ENCODE measurements around the gene SLC25A33. TPM values are rescaled to one million over a fixed set of nuclear protein-coding genes. Genes with fewer than 3 reads are reported as not detected.

Gene SLC25A33
- total RNA-seq, 1 donor from 2014 or later = 7.7 TPM

DNA sequence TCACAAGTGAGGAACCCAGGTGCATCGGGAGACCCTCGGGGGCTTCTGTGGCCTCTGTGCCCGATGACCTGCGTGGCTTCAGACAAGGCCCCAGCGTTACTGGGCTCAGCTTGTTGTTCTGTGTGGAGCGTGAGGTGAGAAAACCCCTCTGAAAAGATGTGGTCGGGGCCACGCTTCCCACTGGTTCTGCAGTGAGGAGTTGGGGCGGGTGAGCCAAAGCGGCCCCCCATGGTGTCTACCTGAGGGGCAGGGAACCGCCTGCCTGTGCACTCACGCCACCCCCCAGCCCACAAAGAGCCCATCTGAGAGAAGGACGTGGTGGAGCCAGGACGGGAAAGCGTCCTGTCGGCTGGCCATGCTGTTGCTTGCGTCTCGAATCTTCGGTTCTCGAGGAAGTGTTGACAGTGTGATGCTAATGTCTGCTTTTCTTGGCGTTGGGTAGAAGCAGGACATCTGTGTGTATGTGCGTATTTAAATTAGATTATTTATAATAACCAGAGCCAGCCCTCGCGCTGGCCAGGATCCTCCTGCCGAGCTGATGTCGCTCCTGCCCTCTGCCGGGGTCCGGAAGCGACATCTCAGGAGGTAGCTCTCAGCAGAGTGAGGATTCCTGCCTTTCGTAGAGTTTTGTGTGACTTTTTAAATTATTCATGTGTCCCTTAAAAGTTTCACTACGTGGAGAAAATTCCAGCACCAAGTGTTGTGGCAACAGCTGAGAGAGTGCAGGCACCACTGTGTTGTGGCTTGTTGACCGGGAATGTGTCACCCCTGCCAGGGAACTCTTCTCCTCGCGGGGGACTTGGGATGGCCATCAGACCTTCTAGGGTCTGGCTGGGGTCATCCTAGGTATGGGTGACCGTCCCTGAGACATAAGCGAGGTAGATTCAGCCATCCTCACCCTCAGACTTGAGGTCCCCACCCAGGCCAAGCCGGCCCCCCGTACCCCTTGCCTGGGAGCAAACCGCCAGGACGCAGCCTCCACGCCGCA lies 64.8 kb downstream of the SLC25A33 start:
- Mint-ChIP-seq H3K4me1 (ENCODE audit: low read depth) (no peaks in the 10 kb centered on the region), H3K27ac (no peak overlapping the region), H3K36me3 (ENCODE audit: insufficient read depth) (peaks cover 4% of the 10 kb centered on the region), H3K4me3 (ENCODE audit: low read depth) (no peak overlapping the region), H3K27me3 (no peaks in the 10 kb centered on the region), H3K9me3 (ENCODE audit: low read depth) (no peaks in the 10 kb centered on the region)
- TF ChIP-seq, protein P1, sequence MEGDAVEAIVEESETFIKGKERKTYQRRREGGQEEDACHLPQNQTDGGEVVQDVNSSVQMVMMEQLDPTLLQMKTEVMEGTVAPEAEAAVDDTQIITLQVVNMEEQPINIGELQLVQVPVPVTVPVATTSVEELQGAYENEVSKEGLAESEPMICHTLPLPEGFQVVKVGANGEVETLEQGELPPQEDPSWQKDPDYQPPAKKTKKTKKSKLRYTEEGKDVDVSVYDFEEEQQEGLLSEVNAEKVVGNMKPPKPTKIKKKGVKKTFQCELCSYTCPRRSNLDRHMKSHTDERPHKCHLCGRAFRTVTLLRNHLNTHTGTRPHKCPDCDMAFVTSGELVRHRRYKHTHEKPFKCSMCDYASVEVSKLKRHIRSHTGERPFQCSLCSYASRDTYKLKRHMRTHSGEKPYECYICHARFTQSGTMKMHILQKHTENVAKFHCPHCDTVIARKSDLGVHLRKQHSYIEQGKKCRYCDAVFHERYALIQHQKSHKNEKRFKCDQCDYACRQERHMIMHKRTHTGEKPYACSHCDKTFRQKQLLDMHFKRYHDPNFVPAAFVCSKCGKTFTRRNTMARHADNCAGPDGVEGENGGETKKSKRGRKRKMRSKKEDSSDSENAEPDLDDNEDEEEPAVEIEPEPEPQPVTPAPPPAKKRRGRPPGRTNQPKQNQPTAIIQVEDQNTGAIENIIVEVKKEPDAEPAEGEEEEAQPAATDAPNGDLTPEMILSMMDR (IDR thresholded peaks at IDR 0.05; ENCODE audit: unreplicated experiment) = no peak
- no peak for DNase-seq (ENCODE audit: low spot score, unreplicated experiment)

DNA sequence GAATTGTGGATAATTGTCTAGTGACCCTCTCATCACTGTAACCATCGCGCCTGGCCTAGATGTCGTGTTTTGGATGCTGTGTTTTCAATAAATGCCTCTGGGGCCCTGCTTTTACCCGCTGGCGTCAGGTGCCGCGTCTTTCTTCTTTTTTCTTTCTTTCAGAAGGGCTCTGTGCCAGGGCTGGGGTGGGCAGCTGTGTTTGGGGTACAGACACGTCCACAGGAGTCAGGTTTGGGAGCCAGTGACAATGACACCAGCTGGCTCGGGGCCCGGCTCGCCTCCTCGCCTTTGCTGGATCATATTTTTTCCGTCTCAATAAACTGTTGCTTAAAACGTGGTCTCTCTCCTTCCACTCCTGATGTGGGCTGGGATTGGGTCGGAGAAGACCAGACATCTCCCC lies 65.6 kb downstream of the SLC25A33 start:
- Mint-ChIP-seq H3K36me3 (ENCODE audit: insufficient read depth) (peaks cover 4% of the 10 kb centered on the region), H3K4me3 (ENCODE audit: low read depth) (no peak overlapping the region), H3K27me3 (no peaks in the 10 kb centered on the region), H3K9me3 (ENCODE audit: low read depth) (no peaks in the 10 kb centered on the region), H3K4me1 (ENCODE audit: low read depth) (no peaks in the 10 kb centered on the region), H3K27ac (no peak overlapping the region)
- DNase-seq (ENCODE audit: low spot score, unreplicated experiment) = no peak
- TF ChIP-seq, protein P1 (IDR thresholded peaks at IDR 0.05; ENCODE audit: unreplicated experiment) = no peak

DNA sequence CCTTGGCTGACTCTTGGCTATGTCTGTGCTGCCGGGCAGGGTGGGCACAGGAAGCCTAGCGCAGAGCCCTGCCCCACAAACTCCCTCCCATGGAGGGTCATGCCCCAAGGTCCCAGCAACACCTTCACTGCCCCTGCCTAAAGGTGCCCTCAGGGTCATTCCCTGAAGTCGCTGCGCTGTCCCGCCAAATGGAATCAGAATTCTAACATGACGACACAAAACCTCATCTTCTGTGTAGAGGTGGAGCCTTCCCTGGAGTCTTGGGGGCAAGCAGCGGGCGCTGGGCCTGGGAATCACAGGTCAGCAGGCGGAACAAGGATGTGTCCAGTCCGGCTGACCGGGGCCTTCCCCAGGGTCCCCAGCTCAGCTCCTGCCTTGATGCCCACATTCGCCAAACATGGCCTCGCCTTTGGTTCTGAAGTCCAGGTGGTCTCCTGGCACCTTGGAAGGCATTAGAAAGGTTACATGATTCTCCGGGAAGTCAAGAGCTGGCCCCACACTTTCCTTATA lies 66.7 kb downstream of the SLC25A33 start:
- H3K4me3 Mint-ChIP-seq (ENCODE audit: low read depth) = no peak overlapping the region
- peaks cover 6% of the 10 kb centered on the region for H3K36me3 Mint-ChIP-seq (ENCODE audit: insufficient read depth)
- no peaks in the 10 kb centered on the region for H3K4me1 Mint-ChIP-seq (ENCODE audit: low read depth)
- DNase-seq (ENCODE audit: low spot score, unreplicated experiment) = no peak
- no peaks in the 10 kb centered on the region for H3K27me3 Mint-ChIP-seq
- H3K27ac Mint-ChIP-seq = no peak overlapping the region
- H3K9me3 Mint-ChIP-seq (ENCODE audit: low read depth) = no peaks in the 10 kb centered on the region
- TF ChIP-seq, protein P1 (IDR thresholded peaks at IDR 0.05; ENCODE audit: unreplicated experiment) = no peak

DNA sequence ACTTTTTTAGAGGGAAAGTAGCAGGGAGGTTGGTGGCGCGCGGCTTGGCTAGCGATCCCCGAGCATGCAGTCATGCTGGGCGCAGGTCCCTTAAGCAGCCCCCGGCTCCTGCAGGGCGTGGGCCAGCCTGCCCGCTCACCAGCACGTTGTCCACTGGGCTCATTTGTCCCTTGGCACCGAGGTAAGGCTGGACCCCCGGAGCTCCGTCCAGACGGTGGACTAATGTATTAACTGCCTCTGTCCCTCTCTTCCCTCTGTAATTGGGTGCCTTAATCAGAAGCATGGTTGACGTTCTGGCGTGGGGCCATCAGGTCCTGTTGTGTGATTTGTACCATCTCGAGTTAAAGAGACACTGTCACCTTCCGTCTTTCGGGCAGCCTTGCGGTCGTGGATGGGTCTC lies 67.2 kb downstream of the SLC25A33 start:
- H3K9me3 Mint-ChIP-seq (ENCODE audit: low read depth) = no peaks in the 10 kb centered on the region
- no peak overlapping the region for H3K27ac Mint-ChIP-seq
- no peak for DNase-seq (ENCODE audit: low spot score, unreplicated experiment)
- TF ChIP-seq, protein P1 (IDR thresholded peaks at IDR 0.05; ENCODE audit: unreplicated experiment) = no peak
- no peaks in the 10 kb centered on the region for H3K4me1 Mint-ChIP-seq (ENCODE audit: low read depth)
- no peak overlapping the region for H3K4me3 Mint-ChIP-seq (ENCODE audit: low read depth)
- H3K27me3 Mint-ChIP-seq = no peaks in the 10 kb centered on the region
- H3K36me3 Mint-ChIP-seq (ENCODE audit: insufficient read depth) = peaks cover 6% of the 10 kb centered on the region

DNA sequence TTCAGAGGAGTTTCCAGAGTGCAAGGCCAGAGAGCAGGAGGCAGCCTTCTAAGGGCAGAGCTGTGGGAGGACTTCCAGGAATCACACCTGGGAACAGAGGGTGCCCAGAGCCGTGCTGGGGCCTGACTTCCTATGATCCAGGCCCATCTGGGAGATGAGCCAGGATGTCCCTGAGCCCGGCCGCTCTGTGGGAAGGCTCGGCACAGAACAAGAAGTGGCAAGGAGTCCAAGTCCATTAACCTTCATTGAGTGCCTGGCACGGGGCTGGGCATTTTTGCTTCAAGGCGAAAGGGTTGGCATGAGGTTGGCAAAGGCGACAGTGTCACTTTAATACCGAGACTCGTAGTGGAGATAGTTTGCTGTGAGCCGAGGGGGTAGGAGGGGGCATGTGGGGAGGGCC lies 67.7 kb downstream of the SLC25A33 start:
- no peak overlapping the region for H3K27ac Mint-ChIP-seq
- TF ChIP-seq, protein P1 (IDR thresholded peaks at IDR 0.05; ENCODE audit: unreplicated experiment) = no peak
- no peaks in the 10 kb centered on the region for H3K4me1 Mint-ChIP-seq (ENCODE audit: low read depth)
- DNase-seq (ENCODE audit: low spot score, unreplicated experiment) = no peak
- H3K27me3 Mint-ChIP-seq = no peaks in the 10 kb centered on the region
- peaks cover 6% of the 10 kb centered on the region for H3K36me3 Mint-ChIP-seq (ENCODE audit: insufficient read depth)
- no peaks in the 10 kb centered on the region for H3K9me3 Mint-ChIP-seq (ENCODE audit: low read depth)
- H3K4me3 Mint-ChIP-seq (ENCODE audit: low read depth) = no peak overlapping the region
